ENCODE results near the gene GALNTL6. TPM values are rescaled to one million over a fixed set of nuclear protein-coding genes. Genes with fewer than 3 reads are reported as not detected.

GALNTL6 gene
- total RNA-seq, 1 experiment from 2014 or later, result not detected

GRCh38 chr4:173051716-173052115 lies 1238.5 kb downstream of the GALNTL6 start:
- no peaks in the 10 kb centered on the region for H4K20me1 ChIP-seq (ENCODE audit: insufficient read depth)
- H3K9me3 ChIP-seq (ENCODE audit: insufficient read depth, low read depth), result no peaks in the 10 kb centered on the region
- intact Hi-C loops (cut with micrococcal nuclease; ENCODE audit: unreplicated experiment), result no loop called here
- H3K79me2 ChIP-seq (ENCODE audit: low read depth), result no peaks in the 10 kb centered on the region
- no peaks in the 10 kb centered on the region for H3F3A ChIP-seq (ENCODE audit: insufficient read depth, low read depth)
- TF ChIP-seq CTCF (conservative IDR thresholded peaks at IDR 0.05) (no peak), EZH2 (IDR thresholded peaks at IDR 0.05; ENCODE audit: low read depth) (no peak)
- ChIA-PET CTCF (no interaction called here), POLR2A (ENCODE audit: unreplicated experiment) (no interaction called here)
- H3K27ac ChIP-seq, result no peak overlapping the region
- H3K4me3 ChIP-seq, result no peak overlapping the region
- DNase-seq, result no peak
- no peak overlapping the region for H2AFZ ChIP-seq
- no TSS peak for BruUV-seq (replicated peaks)
- no peaks in the 10 kb centered on the region for H3K27me3 ChIP-seq (ENCODE audit: insufficient read depth, low read depth)
- H3K9me2 ChIP-seq (ENCODE audit: insufficient read depth), result no peaks in the 10 kb centered on the region
- H3K4me1 ChIP-seq (replicated peaks; ENCODE audit: insufficient read depth), result no peaks in the 10 kb centered on the region
- no peak overlapping the region for H3K4me2 ChIP-seq
- no peaks in the 10 kb centered on the region for H3K36me3 ChIP-seq (ENCODE audit: low read depth)

DNA sequence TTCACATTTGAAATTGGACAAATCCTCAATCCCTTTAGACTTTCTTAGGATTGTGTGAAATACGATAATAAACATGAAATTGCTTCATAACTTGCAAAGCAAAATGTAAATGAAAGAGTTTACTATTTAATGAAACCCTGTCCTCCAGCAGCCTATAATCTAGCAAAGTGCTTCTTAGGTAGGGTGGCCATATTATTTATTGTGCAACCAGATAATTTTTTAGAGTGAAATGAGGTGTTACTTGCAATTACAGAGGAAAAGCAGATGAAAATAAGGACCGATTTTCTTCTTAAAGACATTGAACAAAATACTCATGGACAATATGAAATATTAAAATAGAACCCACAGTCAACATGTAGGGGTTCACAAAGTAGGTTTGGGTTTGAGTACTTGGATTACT lies 1239.2 kb downstream of the GALNTL6 start:
- H3K36me3 ChIP-seq (ENCODE audit: low read depth), result no peaks in the 10 kb centered on the region
- no peak overlapping the region for H2AFZ ChIP-seq
- no peaks in the 10 kb centered on the region for H3K9me3 ChIP-seq (ENCODE audit: insufficient read depth, low read depth)
- no peaks in the 10 kb centered on the region for H4K20me1 ChIP-seq (ENCODE audit: insufficient read depth)
- H3K4me2 ChIP-seq, result no peak overlapping the region
- H3K27me3 ChIP-seq (ENCODE audit: insufficient read depth, low read depth), result no peaks in the 10 kb centered on the region
- DNase-seq, result no peak
- no peak overlapping the region for H3K4me3 ChIP-seq
- H3F3A ChIP-seq (ENCODE audit: insufficient read depth, low read depth), result no peaks in the 10 kb centered on the region
- intact Hi-C loops (cut with micrococcal nuclease; ENCODE audit: unreplicated experiment), result no loop called here
- ChIA-PET POLR2A (ENCODE audit: unreplicated experiment) (no interaction called here), CTCF (no interaction called here)
- H3K4me1 ChIP-seq (replicated peaks; ENCODE audit: insufficient read depth), result no peaks in the 10 kb centered on the region
- BruUV-seq (replicated peaks), result no TSS peak
- no peak overlapping the region for H3K27ac ChIP-seq
- H3K9me2 ChIP-seq (ENCODE audit: insufficient read depth), result no peaks in the 10 kb centered on the region
- TF ChIP-seq CTCF (conservative IDR thresholded peaks at IDR 0.05), result no peak
- TF ChIP-seq EZH2 (IDR thresholded peaks at IDR 0.05; ENCODE audit: low read depth), result no peak
- H3K79me2 ChIP-seq (ENCODE audit: low read depth), result no peaks in the 10 kb centered on the region

- Histone ChIP-seq H4K20me1 (ENCODE audit: insufficient read depth) (no peaks in the 10 kb centered on the region), H3K9me2 (ENCODE audit: insufficient read depth) (no peaks in the 10 kb centered on the region), H3K79me2 (ENCODE audit: low read depth) (no peaks in the 10 kb centered on the region), H3K27me3 (ENCODE audit: insufficient read depth, low read depth) (no peaks in the 10 kb centered on the region), H3K36me3 (ENCODE audit: low read depth) (no peaks in the 10 kb centered on the region), H3K27ac (no peak overlapping the region), H3F3A (ENCODE audit: insufficient read depth, low read depth) (no peaks in the 10 kb centered on the region), H3K4me3 (no peak overlapping the region), H2AFZ (no peak overlapping the region), H3K9me3 (ENCODE audit: insufficient read depth, low read depth) (no peaks in the 10 kb centered on the region), H3K4me2 (no peak overlapping the region), H3K4me1 (replicated peaks; ENCODE audit: insufficient read depth) (no peaks in the 10 kb centered on the region)
- no peak for DNase-seq
- CTCF ChIA-PET, result no interaction called here
- BruUV-seq (replicated peaks), result no TSS peak
- POLR2A ChIA-PET (ENCODE audit: unreplicated experiment), result no interaction called here
- no peak for TF ChIP-seq EZH2 (IDR thresholded peaks at IDR 0.05; ENCODE audit: low read depth)
- TF ChIP-seq CTCF (conservative IDR thresholded peaks at IDR 0.05), result no peak
- intact Hi-C loops (cut with micrococcal nuclease; ENCODE audit: unreplicated experiment), result no loop called here
These were observed 1243.1 kb downstream of the GALNTL6 start for GRCh38 chr4:173056271-173056670.
